Stimulated activated CD8-positive, alpha-beta memory T cell treated with anti-CD3 and anti-CD28 coated beads, Interleukin-12 subunit alpha, Interleukin-12 subunit beta, amount 100 ng/mL, for 4 hours (primary cell): ENCODE results near the gene CYSLTR2.

ENCODE experiments used
- DNase-seq: peaks from one replicate; pipeline ENCODE4 v3.0.0-alpha.2; 2020; ENCODE audit warnings: low read depth

CYSLTR2 gene

GRCh38 chr13:48739386-48739964 is 85.7 kb downstream of the CYSLTR2 start:
- no peak for DNase-seq

- no peak for DNase-seq
These were observed 87.6 kb downstream of the CYSLTR2 start for GRCh38 chr13:48741377-48741776.

GRCh38 chr13:48746821-48747220 is 93.1 kb downstream of the CYSLTR2 start:
- no peak for DNase-seq

GRCh38 chr13:48748681-48749080 is 95.0 kb downstream of the CYSLTR2 start:
- DNase-seq: no peak

GRCh38 chr13:48749144-48749543 is 95.4 kb downstream of the CYSLTR2 start:
- DNase-seq: no peak

- peak; percentile 55 for DNase-seq
These were observed 96.2 kb downstream of the CYSLTR2 start for GRCh38 chr13:48749699-48750473.

GRCh38 chr13:48750588-48751383 is 97.1 kb downstream of the CYSLTR2 start:
- DNase-seq: no peak

- no peak for DNase-seq
These were observed 106.9 kb downstream of the CYSLTR2 start for GRCh38 chr13:48760626-48761025.
